ENCODE data around the gene HOXA7. TPM values are rescaled to one million over a fixed set of nuclear protein-coding genes. Genes with fewer than 3 reads are reported as not detected.

The HOXA7 gene
- total RNA-seq, 1 experiment from 2014 or later: 7.5 TPM

DNA sequence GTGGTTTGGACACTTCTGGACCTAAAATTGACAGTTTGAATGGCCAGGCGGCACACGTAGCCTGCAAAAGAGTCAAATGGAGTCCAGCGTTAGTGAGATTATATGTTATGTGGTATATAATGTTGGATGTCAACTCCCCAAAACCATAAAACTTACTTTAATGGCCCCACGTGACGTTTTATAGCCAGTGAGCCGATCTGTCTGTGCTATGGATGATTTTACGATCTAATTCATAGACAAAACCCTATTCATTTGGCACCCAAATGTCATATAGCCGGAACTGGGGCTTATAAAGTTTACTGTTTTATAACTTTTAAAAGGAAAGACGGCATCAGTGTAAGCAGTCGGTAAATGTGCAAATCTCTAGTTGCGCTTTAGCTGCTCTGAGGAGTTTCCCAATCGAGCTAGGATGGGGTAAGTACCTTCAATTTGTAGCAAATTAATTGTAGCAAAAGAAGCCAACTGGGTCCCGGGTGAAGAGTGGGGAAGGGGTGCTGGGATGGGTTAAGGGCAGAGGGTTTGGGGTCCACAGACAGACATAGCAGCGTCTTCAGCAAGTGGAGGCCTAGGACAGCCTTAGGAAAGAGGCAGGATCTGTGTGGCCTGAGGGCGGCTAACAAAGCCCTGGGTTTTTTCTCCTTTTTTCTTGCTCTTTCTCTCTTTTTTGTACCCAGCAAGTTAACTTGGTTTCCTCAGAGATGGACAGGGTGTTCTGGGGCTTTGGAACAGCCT lies 16.2 kb downstream of the HOXA7 start:
- no peaks in the 10 kb centered on the region for H4K20me1 ChIP-seq (ENCODE audit: insufficient read depth, low read depth, low read length)
- no peaks in the 10 kb centered on the region for H3K27me3 ChIP-seq (ENCODE audit: low read length)
- H3K9me2 ChIP-seq (replicated peaks; ENCODE audit: insufficient read depth, low read length): no peaks in the 10 kb centered on the region
- no peak overlapping the region for H3K4me2 ChIP-seq (ENCODE audit: low read depth, low read length, poor library complexity, severe bottlenecking)
- no peaks in the 10 kb centered on the region for H3K4me1 ChIP-seq (ENCODE audit: low read length)
- H3K4me3 ChIP-seq (ENCODE audit: low read length): no peak overlapping the region
- no peak for DNase-seq
- no peaks in the 10 kb centered on the region for H3K9me3 ChIP-seq (ENCODE audit: low read length)
- H2AFZ ChIP-seq (ENCODE audit: low read length): no peak overlapping the region
- peaks cover 13% of the 10 kb centered on the region; the same call in 1 of the 2 replicates for H3K36me3 ChIP-seq (ENCODE audit: insufficient read depth, low read length)
- peaks cover 2% of the 10 kb centered on the region; the same call in 1 of the 2 replicates for H3K79me2 ChIP-seq (ENCODE audit: low read length)
- H3K27ac ChIP-seq (ENCODE audit: low read length): no peak overlapping the region
- no peak overlapping the region for H3K9ac ChIP-seq (ENCODE audit: low read length)

DNA sequence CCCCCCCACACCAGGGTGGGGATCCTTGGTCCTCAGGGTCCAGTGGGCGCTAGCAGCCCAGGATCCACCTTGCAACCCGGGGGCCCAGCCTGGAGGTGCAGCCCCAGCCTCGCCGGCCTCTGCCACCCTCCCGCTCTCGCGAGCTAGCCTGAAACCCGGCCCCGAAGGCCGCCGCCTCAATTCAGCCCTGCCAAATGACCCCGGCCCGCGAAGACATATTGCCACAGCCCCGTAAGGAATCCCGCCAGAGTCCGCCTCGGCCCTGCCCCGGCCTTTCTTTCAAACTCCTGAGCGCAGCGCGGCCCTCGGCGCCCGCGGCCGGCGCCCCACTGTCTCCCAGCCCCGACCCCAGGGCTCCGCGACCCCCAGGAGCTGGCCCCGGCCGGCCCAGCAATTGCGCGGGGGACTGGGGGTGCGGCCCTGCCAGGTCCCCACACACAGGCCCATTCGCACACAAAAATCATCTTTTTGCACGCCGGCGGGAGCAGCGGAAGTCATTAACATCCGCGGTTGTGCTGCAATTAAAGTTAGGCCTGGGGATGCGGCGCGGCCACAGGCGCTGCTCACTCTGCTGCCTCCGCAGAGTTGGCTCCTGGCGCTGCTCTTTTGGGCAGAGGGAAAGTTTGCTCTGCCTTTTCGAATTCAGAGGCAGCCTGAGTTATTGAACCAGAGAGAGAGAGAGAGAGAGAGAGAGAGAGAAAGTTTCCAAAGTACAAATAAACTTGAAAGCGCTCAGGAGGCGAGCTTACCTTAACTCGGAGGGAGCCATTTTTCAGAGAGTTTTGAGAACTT lies 16.9 kb downstream of the HOXA7 start:
- Histone ChIP-seq H2AFZ (ENCODE audit: low read length) (no peak overlapping the region), H3K9me3 (ENCODE audit: low read length) (no peaks in the 10 kb centered on the region), H3K9me2 (replicated peaks; ENCODE audit: insufficient read depth, low read length) (no peaks in the 10 kb centered on the region), H4K20me1 (ENCODE audit: insufficient read depth, low read depth, low read length) (no peaks in the 10 kb centered on the region), H3K4me3 (ENCODE audit: low read length) (no peak overlapping the region), H3K9ac (ENCODE audit: low read length) (no peak overlapping the region), H3K36me3 (ENCODE audit: insufficient read depth, low read length) (peaks cover 13% of the 10 kb centered on the region; the same call in 1 of the 2 replicates), H3K4me2 (ENCODE audit: low read depth, low read length, poor library complexity, severe bottlenecking) (no peak overlapping the region), H3K27ac (ENCODE audit: low read length) (no peak overlapping the region), H3K79me2 (ENCODE audit: low read length) (peaks cover 8% of the 10 kb centered on the region; the same call in 1 of the 2 replicates), H3K27me3 (ENCODE audit: low read length) (no peaks in the 10 kb centered on the region), H3K4me1 (ENCODE audit: low read length) (no peaks in the 10 kb centered on the region)
- DNase-seq: no peak

DNA sequence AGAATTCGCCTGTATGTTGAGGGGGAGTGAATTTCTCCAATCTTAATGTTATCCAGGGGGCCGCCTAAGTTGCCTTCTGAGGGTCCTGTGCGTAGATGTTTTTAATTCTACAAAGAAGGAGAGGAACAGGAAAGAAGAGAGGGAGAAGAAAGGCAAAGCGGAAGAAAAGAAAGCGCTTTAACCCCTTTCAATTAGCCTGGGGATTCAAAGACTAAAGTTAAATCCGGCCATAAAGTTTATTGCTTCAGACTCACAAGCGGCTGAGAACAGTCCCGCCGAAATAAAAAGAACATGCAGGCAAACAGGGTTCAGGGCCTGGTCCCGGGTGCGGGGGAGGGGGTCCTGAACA lies 17.5 kb downstream of the HOXA7 start:
- Histone ChIP-seq H3K4me3 (ENCODE audit: low read length) (no peak overlapping the region), H3K27me3 (ENCODE audit: low read length) (no peaks in the 10 kb centered on the region), H3K9me2 (replicated peaks; ENCODE audit: insufficient read depth, low read length) (no peaks in the 10 kb centered on the region), H3K9me3 (ENCODE audit: low read length) (no peaks in the 10 kb centered on the region), H2AFZ (ENCODE audit: low read length) (no peak overlapping the region), H3K4me1 (ENCODE audit: low read length) (no peaks in the 10 kb centered on the region), H3K27ac (ENCODE audit: low read length) (no peak overlapping the region), H4K20me1 (ENCODE audit: insufficient read depth, low read depth, low read length) (no peaks in the 10 kb centered on the region), H3K4me2 (ENCODE audit: low read depth, low read length, poor library complexity, severe bottlenecking) (no peak overlapping the region), H3K79me2 (ENCODE audit: low read length) (peaks cover 13% of the 10 kb centered on the region; the same call in 1 of the 2 replicates), H3K36me3 (ENCODE audit: insufficient read depth, low read length) (peaks cover 11% of the 10 kb centered on the region; the same call in 1 of the 2 replicates), H3K9ac (ENCODE audit: low read length) (no peak overlapping the region)
- DNase-seq: no peak

DNA sequence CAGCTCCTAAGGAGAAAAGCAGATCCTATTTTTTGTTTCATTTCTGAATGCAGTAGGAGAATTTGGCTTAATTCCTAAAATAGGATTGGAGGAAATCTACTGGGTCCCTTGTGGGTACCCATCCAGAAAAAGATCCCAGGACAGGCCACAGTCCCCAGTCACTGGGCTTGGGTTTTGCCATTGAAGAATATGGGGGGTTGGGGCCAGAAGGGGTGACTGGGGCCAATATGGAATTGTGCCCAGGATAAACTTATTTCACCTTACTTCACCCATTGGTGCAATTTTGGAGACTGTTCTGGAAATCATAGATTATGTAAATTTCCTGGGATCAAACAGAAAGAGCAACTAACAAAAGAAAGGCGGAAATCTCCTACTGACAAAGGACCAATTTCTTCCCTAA lies 18.0 kb downstream of the HOXA7 start:
- no peaks in the 10 kb centered on the region for H3K27me3 ChIP-seq (ENCODE audit: low read length)
- no peak overlapping the region for H3K9ac ChIP-seq (ENCODE audit: low read length)
- H2AFZ ChIP-seq (ENCODE audit: low read length): no peak overlapping the region
- H3K36me3 ChIP-seq (ENCODE audit: insufficient read depth, low read length): peaks cover 10% of the 10 kb centered on the region; the same call in 1 of the 2 replicates
- no peaks in the 10 kb centered on the region for H3K9me3 ChIP-seq (ENCODE audit: low read length)
- no peak overlapping the region for H3K27ac ChIP-seq (ENCODE audit: low read length)
- H3K4me1 ChIP-seq (ENCODE audit: low read length): no peaks in the 10 kb centered on the region
- no peak for DNase-seq
- H4K20me1 ChIP-seq (ENCODE audit: insufficient read depth, low read depth, low read length): no peaks in the 10 kb centered on the region
- H3K9me2 ChIP-seq (replicated peaks; ENCODE audit: insufficient read depth, low read length): no peaks in the 10 kb centered on the region
- H3K4me2 ChIP-seq (ENCODE audit: low read depth, low read length, poor library complexity, severe bottlenecking): no peak overlapping the region
- H3K79me2 ChIP-seq (ENCODE audit: low read length): peaks cover 18% of the 10 kb centered on the region; the same call in 1 of the 2 replicates
- H3K4me3 ChIP-seq (ENCODE audit: low read length): no peak overlapping the region

DNA sequence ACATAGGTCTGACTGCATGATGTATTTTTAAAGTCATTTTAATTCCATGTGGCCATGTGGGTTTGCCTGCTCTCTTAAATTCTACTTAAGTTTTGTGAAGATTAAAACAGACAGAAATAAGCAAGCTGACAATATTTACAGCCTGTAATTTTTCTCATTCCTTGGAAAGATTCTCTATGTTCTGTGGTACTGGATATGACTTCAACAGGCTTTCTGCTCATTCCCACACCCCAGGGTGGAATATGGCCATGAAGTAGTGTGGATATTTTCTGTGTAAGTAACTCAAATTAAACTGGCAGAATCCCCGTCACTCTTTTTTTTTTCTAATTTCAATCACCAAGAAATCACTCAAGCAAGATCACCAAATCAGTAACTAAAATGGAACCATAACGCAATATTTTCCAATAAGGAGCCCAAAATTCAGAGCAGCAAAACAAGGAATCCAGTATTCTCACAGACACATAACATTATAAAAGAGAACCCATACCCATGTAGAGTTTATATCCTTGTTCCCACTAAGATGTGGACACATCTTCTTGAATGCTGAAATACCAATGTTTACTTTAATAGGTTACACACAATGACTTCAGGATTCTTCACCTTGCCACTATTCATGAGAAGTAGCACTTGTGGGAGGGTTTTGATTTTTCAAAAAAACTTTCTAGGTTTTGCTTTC lies 18.7 kb downstream of the HOXA7 start:
- H3K79me2 ChIP-seq (ENCODE audit: low read length): peaks cover 21% of the 10 kb centered on the region; the same call in 1 of the 2 replicates
- H3K4me1 ChIP-seq (ENCODE audit: low read length): no peaks in the 10 kb centered on the region
- no peak overlapping the region for H3K4me2 ChIP-seq (ENCODE audit: low read depth, low read length, poor library complexity, severe bottlenecking)
- H3K27me3 ChIP-seq (ENCODE audit: low read length): no peaks in the 10 kb centered on the region
- no peak overlapping the region for H3K9ac ChIP-seq (ENCODE audit: low read length)
- no peak for DNase-seq
- H3K9me3 ChIP-seq (ENCODE audit: low read length): no peaks in the 10 kb centered on the region
- peaks cover 10% of the 10 kb centered on the region; the same call in 1 of the 2 replicates for H3K36me3 ChIP-seq (ENCODE audit: insufficient read depth, low read length)
- no peak overlapping the region for H3K4me3 ChIP-seq (ENCODE audit: low read length)
- H3K9me2 ChIP-seq (replicated peaks; ENCODE audit: insufficient read depth, low read length): no peaks in the 10 kb centered on the region
- H3K27ac ChIP-seq (ENCODE audit: low read length): no peak overlapping the region
- no peak overlapping the region for H2AFZ ChIP-seq (ENCODE audit: low read length)
- no peaks in the 10 kb centered on the region for H4K20me1 ChIP-seq (ENCODE audit: insufficient read depth, low read depth, low read length)

DNA sequence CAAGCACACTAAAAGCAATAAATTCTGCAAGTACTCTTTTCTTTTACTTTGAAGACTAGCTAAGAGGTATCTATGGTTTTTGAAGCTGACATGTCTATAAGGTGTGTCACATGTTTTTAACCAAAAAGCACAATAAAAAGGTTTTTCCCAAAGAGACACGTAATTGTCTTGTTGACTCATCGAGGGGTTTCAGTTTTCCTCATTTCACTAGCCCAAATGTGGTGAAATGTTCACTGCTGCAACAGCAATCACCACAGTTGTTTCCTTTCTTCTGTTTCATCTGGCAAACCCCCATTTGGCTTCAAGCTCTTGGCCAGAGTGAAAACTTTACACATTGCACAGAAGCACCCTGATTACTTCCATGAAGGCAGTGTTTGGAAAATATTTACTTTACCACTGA lies 22.1 kb downstream of the HOXA7 start:
- no peaks in the 10 kb centered on the region for H3K27me3 ChIP-seq (ENCODE audit: low read length)
- H4K20me1 ChIP-seq (ENCODE audit: insufficient read depth, low read depth, low read length): no peaks in the 10 kb centered on the region
- H3K79me2 ChIP-seq (ENCODE audit: low read length): peaks cover 21% of the 10 kb centered on the region; the same call in 1 of the 2 replicates
- H3K9me2 ChIP-seq (replicated peaks; ENCODE audit: insufficient read depth, low read length): no peaks in the 10 kb centered on the region
- no peak overlapping the region for H3K4me2 ChIP-seq (ENCODE audit: low read depth, low read length, poor library complexity, severe bottlenecking)
- DNase-seq: no peak
- H3K9me3 ChIP-seq (ENCODE audit: low read length): no peaks in the 10 kb centered on the region
- no peak overlapping the region for H3K9ac ChIP-seq (ENCODE audit: low read length)
- no peak overlapping the region for H3K27ac ChIP-seq (ENCODE audit: low read length)
- no peak overlapping the region for H2AFZ ChIP-seq (ENCODE audit: low read length)
- no peaks in the 10 kb centered on the region for H3K4me1 ChIP-seq (ENCODE audit: low read length)
- no peak overlapping the region for H3K4me3 ChIP-seq (ENCODE audit: low read length)
- peaks cover 10% of the 10 kb centered on the region; the same call in 1 of the 2 replicates for H3K36me3 ChIP-seq (ENCODE audit: insufficient read depth, low read length)

DNA sequence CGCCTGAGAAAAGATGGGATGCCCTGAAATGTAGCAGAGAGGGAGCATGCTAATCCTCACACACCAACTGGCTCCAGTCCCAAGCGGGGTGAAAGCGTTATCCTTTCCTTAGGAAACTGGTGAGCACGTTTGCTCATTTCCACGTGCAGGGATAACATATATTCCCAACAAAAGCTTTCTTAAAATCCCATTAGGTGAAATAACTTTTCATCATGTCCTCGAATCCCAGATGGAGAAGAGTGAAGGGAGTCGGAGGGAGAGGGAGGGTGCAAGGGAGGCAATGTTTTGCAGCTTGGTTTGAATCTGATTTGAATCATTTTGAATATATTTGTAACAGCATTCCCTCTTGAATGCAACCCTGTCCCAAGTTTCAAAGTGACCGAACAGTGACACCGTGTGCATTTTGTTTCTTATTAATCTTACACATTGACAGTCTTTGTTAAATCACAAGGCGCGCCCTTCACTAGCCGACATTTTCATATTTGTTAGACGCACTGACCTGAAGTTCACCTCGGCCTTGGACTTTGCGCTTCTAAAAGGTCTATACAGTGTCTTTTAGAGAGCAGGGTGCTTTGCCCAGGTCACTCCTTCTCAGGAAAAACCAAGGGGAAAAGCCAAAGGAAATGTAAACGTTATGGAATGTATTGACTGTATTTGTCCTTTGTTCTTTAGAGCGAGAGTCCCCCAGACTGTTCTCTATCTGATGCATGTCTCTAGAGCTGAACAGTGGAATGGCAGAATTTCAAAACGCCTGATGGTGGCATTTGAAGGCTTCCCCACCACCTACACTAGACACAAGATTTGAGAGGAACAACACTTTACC lies 22.9 kb downstream of the HOXA7 start:
- peaks cover 21% of the 10 kb centered on the region; the same call in 1 of the 2 replicates for H3K79me2 ChIP-seq (ENCODE audit: low read length)
- H3K9me3 ChIP-seq (ENCODE audit: low read length): no peaks in the 10 kb centered on the region
- no peaks in the 10 kb centered on the region for H3K27me3 ChIP-seq (ENCODE audit: low read length)
- H3K4me2 ChIP-seq (ENCODE audit: low read depth, low read length, poor library complexity, severe bottlenecking): no peak overlapping the region
- no peaks in the 10 kb centered on the region for H3K4me1 ChIP-seq (ENCODE audit: low read length)
- no peaks in the 10 kb centered on the region for H4K20me1 ChIP-seq (ENCODE audit: insufficient read depth, low read depth, low read length)
- H3K9me2 ChIP-seq (replicated peaks; ENCODE audit: insufficient read depth, low read length): no peaks in the 10 kb centered on the region
- H3K9ac ChIP-seq (ENCODE audit: low read length): no peak overlapping the region
- H3K4me3 ChIP-seq (ENCODE audit: low read length): no peak overlapping the region
- no peak overlapping the region for H2AFZ ChIP-seq (ENCODE audit: low read length)
- DNase-seq: no peak
- peaks cover 10% of the 10 kb centered on the region; the same call in 1 of the 2 replicates for H3K36me3 ChIP-seq (ENCODE audit: insufficient read depth, low read length)
- no peak overlapping the region for H3K27ac ChIP-seq (ENCODE audit: low read length)
